K562 (cell line): Measurements from ENCODE around the gene LMAN2L. TPM values are rescaled to one million over a fixed set of nuclear protein-coding genes. Genes with fewer than 3 reads are reported as not detected.

ENCODE experiments used
- ATAC-seq: fragments of 200-7000 bp; cut with Tn5 transposase; 3 replicates; pipeline ENCODE4 v1.9.1; 2020; ENCODE audit warnings: moderate library complexity
- BruUV-seq: library from RNA; stranded (reverse); fragments of 400-500 nt; replicated peaks from 2 replicates; lab custom pipeline; 2021; lab: Mats Ljungman, UMichigan
- CTCF ChIA-PET: fragments of 300-600 bp; formaldehyde crosslinking; extraction: SDS; loops from one replicate; lab custom pipeline; 2021; ENCODE audit warnings: low intra/inter-chr PET ratio; lab: Yijun Ruan, JAX
- POLR2A ChIA-PET: fragments of 300-600, 350-650 bp; sonication (Branson Sonifier 250); formaldehyde crosslinking; extraction: SDS; loops from one replicate; lab custom pipeline; 2021; ENCODE audit warnings: antibody characterized with exemption, inconsistent platforms; lab: Yijun Ruan, JAX
- DNase-seq, 4 experiments: peaks; one replicate each; pipeline versions ENCODE4 v3.0.0 to v3.0.0-alpha.2; 2011 to 2018; ENCODE audit warnings: low spot score in 3 of 4, mixed read lengths in 3 of 4; ENCODE audit errors: extremely low read depth in 1 of 4
- FAIRE-seq: peaks from 2 replicates; lab custom pipeline; 2011; peaks lifted over from hg19 to GRCh38; lab: Jason Lieb, UNC
- H2AFZ ChIP-seq: 2 replicates; pipeline ENCODE4 v1.6.0; 2011; ENCODE audit warnings: low read depth, low read length, control low read depth, inconsistent platforms
- H3K27ac ChIP-seq: fragments of 200-600 bp; 3 replicates; pipeline ENCODE4 v1.8.0; 2011; ENCODE audit warnings: low read depth, mild to moderate bottlenecking, control low read depth, inconsistent platforms, low read length, moderate library complexity, mixed read lengths; ENCODE audit errors: extremely low read depth
- H3K27me3 ChIP-seq, 2 experiments: fragments of 300-600 bp in 1 of 2; 2 replicates in 1 of 2; 3 replicates in 1 of 2; pipeline versions ENCODE4 v1.6.0 to v1.8.0; 2011; ENCODE audit warnings: inconsistent platforms in 2 of 2, low read length in 2 of 2, mild to moderate bottlenecking in 1 of 2, mixed read lengths in 1 of 2, moderate library complexity in 1 of 2; ENCODE audit not compliant: control insufficient read depth in 2 of 2, insufficient read depth in 2 of 2
- H3K36me3 ChIP-seq: fragments of 300-600 bp; 3 replicates; pipeline ENCODE4 v1.8.0; 2011; ENCODE audit warnings: mild to moderate bottlenecking, low read length, inconsistent platforms; ENCODE audit not compliant: control insufficient read depth, insufficient read depth
- H3K4me1 ChIP-seq, 2 experiments: fragments of 200-600 bp in 1 of 2; replicated peaks in 1 of 2; 2 replicates in 1 of 2; 3 replicates in 1 of 2; pipeline versions ENCODE4 v1.5.1 to v1.8.0; 2011; ENCODE audit warnings: inconsistent platforms in 2 of 2, low read length in 2 of 2, mild to moderate bottlenecking in 1 of 2, mixed read lengths in 1 of 2, moderate library complexity in 1 of 2; ENCODE audit not compliant: control insufficient read depth in 2 of 2, insufficient read depth in 2 of 2
- H3K4me2 ChIP-seq: 2 replicates; pipeline ENCODE4 v1.6.1; 2011; ENCODE audit warnings: low read length, control low read depth, inconsistent platforms, mixed read lengths; ENCODE audit not compliant: insufficient read depth
- H3K4me3 ChIP-seq: fragments of 200-600 bp; sonication (generic), shearing (Covaris generic); 2 replicates; pipeline ENCODE4 v1.5.1; 2016; ENCODE audit warnings: control low read depth, inconsistent platforms
- H3K79me2 ChIP-seq: fragments of 200-600 bp; 3 replicates; pipeline ENCODE4 v1.8.0; 2011; ENCODE audit warnings: low read length, inconsistent platforms; ENCODE audit not compliant: control insufficient read depth, insufficient read depth
- H3K9ac ChIP-seq, 2 experiments: 2 replicates each; pipeline versions ENCODE4 v1.6.0 to v1.6.1; 2011; ENCODE audit warnings: low read depth in 2 of 2, low read length in 2 of 2, control low read depth in 1 of 2, inconsistent platforms in 1 of 2, mild to moderate bottlenecking in 1 of 2, mixed read lengths in 1 of 2; ENCODE audit not compliant: insufficient read depth in 1 of 2
- H3K9me1 ChIP-seq: one replicate; pipeline ENCODE4 v1.6.0; 2011; ENCODE audit warnings: inconsistent platforms, mild to moderate bottlenecking, low read length, moderate library complexity; ENCODE audit not compliant: control insufficient read depth, insufficient read depth
- H3K9me3 ChIP-seq: replicated peaks from 2 replicates; pipeline ENCODE4 v1.5.1; 2011; ENCODE audit warnings: low read depth, low read length, inconsistent platforms; ENCODE audit not compliant: control insufficient read depth, insufficient read depth
- H4K20me1 ChIP-seq: replicated peaks from 2 replicates; pipeline ENCODE4 v1.6.1; 2011; ENCODE audit warnings: low read length, inconsistent platforms, mixed read lengths; ENCODE audit not compliant: control insufficient read depth, insufficient read depth
- BCL6 ChIP-seq: fragments of 250-450 bp; sonication (Bioruptor Pico); IDR thresholded peaks from 2 replicates; pipeline ENCODE4 v1.4.0; 2020
- C11orf30 ChIP-seq: fragments of 450-650 bp; IDR thresholded peaks from 2 replicates; pipeline ENCODE4 v1.6.1; 2016; ENCODE audit warnings: low read depth, mild to moderate bottlenecking
- HDAC2 ChIP-seq: fragments of 450-650 bp; IDR thresholded peaks from 2 replicates; pipeline ENCODE4 v1.6.1; 2016; ENCODE audit warnings: mild to moderate bottlenecking
- KDM1A ChIP-seq, 2 experiments: fragments of 450-650 bp; IDR thresholded peaks; 2 replicates each; pipeline ENCODE4 v1.6.1; 2016; ENCODE audit warnings: mild to moderate bottlenecking in 2 of 2
- MTF1 ChIP-seq: fragments of 250-450 bp; sonication (Bioruptor Pico); IDR thresholded peaks from 2 replicates; pipeline ENCODE4 v1.9.0; 2021; ENCODE audit warnings: moderate library complexity, mild to moderate bottlenecking, inconsistent platforms, borderline replicate concordance
- NFATC3 ChIP-seq: fragments of 450-650 bp; IDR thresholded peaks from 2 replicates; pipeline ENCODE4 v1.6.1; 2017; ENCODE audit warnings: mild to moderate bottlenecking
- PCBP1 ChIP-seq: fragments of 200-400 bp; formaldehyde crosslinking; IDR thresholded peaks from 2 replicates; pipeline ENCODE4 v1.6.1; 2018; ENCODE audit warnings: mild to moderate bottlenecking, low read depth, low read length; ENCODE audit not compliant: poor library complexity, severe bottlenecking
- RCOR1 ChIP-seq, 2 experiments: IDR thresholded peaks; 2 replicates each; pipeline ENCODE4 v1.6.1; 2012; ENCODE audit warnings: low read depth in 2 of 2, low read length in 2 of 2, borderline replicate concordance in 1 of 2, improper control_type of control experiment in 1 of 2
- RFX7 ChIP-seq: fragments of 250-450 bp; sonication (Bioruptor Pico); IDR thresholded peaks from 2 replicates; pipeline ENCODE4 v1.5.1; 2021; ENCODE audit warnings: mild to moderate bottlenecking
- ZBTB33 ChIP-seq: sonication (generic); formaldehyde crosslinking; IDR thresholded peaks from 2 replicates; pipeline ENCODE4 v1.8.1; 2023; ENCODE audit warnings: mild to moderate bottlenecking, missing genetic modification reagents
- ZNF121 ChIP-seq: sonication (generic); formaldehyde crosslinking; conservative IDR thresholded peaks from 2 replicates; pipeline ENCODE4 v1.8.0; 2022; ENCODE audit warnings: missing genetic modification reagents
- ZNF316 ChIP-seq: fragments of 450-650 bp; IDR thresholded peaks from 2 replicates; pipeline ENCODE4 v1.6.1; 2016
- WGBS: fragments of 100-300 bp; shearing (Covaris generic); methylation state at CpG from one replicate; pipeline ENCODE4 v1.1.6; 2016; ENCODE audit warnings: low coverage, mixed read lengths; ENCODE audit not compliant: insufficient coverage; ENCODE audit errors: missing lambda C conversion rate; 5-methylcytosine and 5-hydroxymethylcytosine counted together
- in situ Hi-C: fragments of 300-500 bp; cut with MboI; formaldehyde crosslinking; loops from 4 replicates; pipeline ENCODE4 v1.15.0; 2018; ENCODE audit warnings: inconsistent platforms, mixed read lengths
- intact Hi-C: fragments of 100-400 bp; cut with micrococcal nuclease; formaldehyde crosslinking; loops from 2 replicates; pipeline ENCODE4 v1.14.2; 2022
- polyA plus RNA-seq, 8 experiments: library from polyadenylated mRNA; depleted of rRNA in 4 of 8; stranded (reverse) in 5 of 8; unstranded in 3 of 8; fragments of >200 nt; fragmentation: Nextera tagmentation in 2 of 8; fragmentation: Illumina TruSeq in 1 of 8; extraction: Ambion mirVana in 2 of 8; extraction: Trizol in 1 of 8; gene quantifications; 2 replicates each; pipeline versions ENCODE4 v1.2.1 to v1.2.3, GENCODE V29; 2011 to 2014; ENCODE audit warnings: inconsistent platforms in 1 of 8, missing spikeins in 1 of 8
- total RNA-seq, 7 experiments: library from RNA; depleted of rRNA in 6 of 7; stranded (reverse); fragments of >200 nt in 6 of 7; fragmentation: Illumina TruSeq in 2 of 7; extraction: Trizol in 2 of 7; gene quantifications; 2 replicates each; pipeline versions ENCODE4 v1.2.1 to v1.2.3, GENCODE V29; 2011 to 2021; ENCODE audit warnings: low replicate concordance in 1 of 7

The LMAN2L gene
- total and polyA plus RNA-seq, 9 of the 15 experiments (the other 6 are each of a cell fraction or from before 2014, with no cell fraction given): 7.2 to 37.7 (median 12.5) TPM

- Histone ChIP-seq H3K9ac (no peak overlapping the region), H3K4me2 (no peak overlapping the region), H3K27ac (no peak overlapping the region), H3K4me3 (no peak overlapping the region), H3K9me1 (no peaks in the 10 kb centered on the region), H3K79me2 (no peaks in the 10 kb centered on the region), H2AFZ (no peak overlapping the region; the same call in 1 of the 2 replicates), H3K9me3 (no peaks in the 10 kb centered on the region), H4K20me1 (no peaks in the 10 kb centered on the region), H3K27me3 (0 out of 5 replicates have a peak, but pooled peaks cover 0 to 4% of the 10 kb centered on the region in 2 experiments), H3K36me3 (no peaks in the 10 kb centered on the region), H3K4me1 (peaks cover 3 to 6% of the 10 kb centered on the region in 2 experiments; a peak in 3 of 5 replicates)
- in situ Hi-C loops (no loop called here), intact Hi-C loops (no loop called here)
- POLR2A ChIA-PET: interaction anchor here (0.5 kb wide), 1 partner anchor 21 kb away, joined by 3 read pairs; no protein-coding TSS in a partner anchor
- FAIRE-seq (no peak), ATAC-seq (no peak), DNase-seq (no peak)
- TF ChIP-seq C11orf30 (peak; percentile 40; the same call in 1 of the 2 replicates), RFX7 (no peak), ZNF316 (peak; percentile 58), MTF1 (no peak)
- WGBS: 21% methylated on average over 6 of the region's 6 CpGs
- BruUV-seq: no TSS peak
- CTCF ChIA-PET: no interaction called here
These were observed 7.3 kb upstream of the LMAN2L start for GRCh38 chr2:96747061-96747617.

- H3K36me3 ChIP-seq: peaks cover 27% of the 10 kb centered on the region; the same call in 2 of the 3 replicates
- intact Hi-C loops: no loop called here
- H3K4me1 ChIP-seq: peaks cover 9 to 11% of the 10 kb centered on the region in 2 experiments; a peak in 4 of 5 replicates
- CTCF ChIA-PET: no interaction called here
- H3K9me1 ChIP-seq: no peaks in the 10 kb centered on the region
- peak overlapping the region; percentile 94 for H2AFZ ChIP-seq
- H3K27me3 ChIP-seq: no peaks in the 10 kb centered on the region
- H3K9ac ChIP-seq: peak overlapping the region; percentile 80 to 92
- H3K27ac ChIP-seq: peak overlapping the region; percentile 57
- FAIRE-seq: no peak
- no peak; the same call in 2 of the 3 replicates for ATAC-seq
- peaks cover 16% of the 10 kb centered on the region; the same call in 2 of the 3 replicates for H3K79me2 ChIP-seq
- peak in 1 of 4 experiments; percentile 33 for DNase-seq
- POLR2A ChIA-PET: interaction anchor here (0.8 kb wide), 1 partner anchor 9 kb away, joined by 3 read pairs; no protein-coding TSS in a partner anchor
- peak overlapping the region; percentile 81 for H3K4me3 ChIP-seq
- TSS peak; percentile 66 for BruUV-seq
- 0% methylated on average over 4 of the region's 4 CpGs for WGBS
- H4K20me1 ChIP-seq: no peaks in the 10 kb centered on the region
- no peaks in the 10 kb centered on the region for H3K9me3 ChIP-seq
- in situ Hi-C loops: no loop called here
- H3K4me2 ChIP-seq: peak overlapping the region; percentile 91
- TF ChIP-seq ZNF121 (CRISPR knock-in tag) (no peak), NFATC3 (0 out of 2 replicates have a peak, but pooled peaks have one; percentile 46), KDM1A (IDR thresholded peaks at IDR 0.05) (peak in 1 of 2 experiments; percentile 32; a peak in 1 of 4 replicates), BCL6 (no peak), RCOR1 (IDR thresholded peaks at IDR 0.05; ENCODE audit: borderline replicate concordance in 1 of 2, low read depth in 2 of 2, low read length in 2 of 2) (0 out of 4 replicates have a peak, but pooled peaks of 1 of the 2 experiments have one; percentile 20), ZBTB33 (CRISPR knock-in tag) (no peak), PCBP1 (no peak), HDAC2 (0 out of 2 replicates have a peak, but pooled peaks have one; percentile 6)
These were observed 710 bp downstream of the LMAN2L start for GRCh38 chr2:96739076-96739632.
